HCT116 (cell line): ENCODE results near the gene CENPP.

Source experiments
- EZH2 ChIP-seq: fragments of 200-600 bp; sonication (generic); IDR thresholded peaks from 2 replicates; pipeline ENCODE4 v1.6.1; 2017; ENCODE audit warnings: antibody characterized with exemption, mixed run types
- EZH2phosphoT487 ChIP-seq: fragments of 200-600 bp; IDR thresholded peaks from 2 replicates; pipeline ENCODE4 v1.6.1; 2018; ENCODE audit warnings: antibody characterized with exemption, borderline replicate concordance
- JUND ChIP-seq: IDR thresholded peaks from 2 replicates; pipeline ENCODE4 v1.6.1; 2012
- POLR2A ChIP-seq: IDR thresholded peaks from 2 replicates; pipeline ENCODE4 v1.7.0; 2011; ENCODE audit warnings: borderline replicate concordance; ENCODE audit not compliant: insufficient read depth, insufficient read length; ENCODE audit errors: extremely low read depth
- POLR2AphosphoS5 ChIP-seq: IDR thresholded peaks from 2 replicates; pipeline ENCODE4 v1.6.1; 2011; ENCODE audit warnings: mild to moderate bottlenecking, low read depth, low read length, moderate library complexity
- RAD21 ChIP-seq: IDR thresholded peaks from 2 replicates; pipeline ENCODE4 v1.6.1; 2012; ENCODE audit warnings: low read depth, mild to moderate bottlenecking
- REST ChIP-seq: IDR thresholded peaks from 2 replicates; pipeline ENCODE4 v1.6.1; 2012; ENCODE audit warnings: low read depth
- SIN3A ChIP-seq: IDR thresholded peaks from 2 replicates; pipeline ENCODE4 v1.6.1; 2012; ENCODE audit warnings: low read depth
- YY1 ChIP-seq: IDR thresholded peaks from 2 replicates; pipeline ENCODE4 v1.6.1; 2011; ENCODE audit warnings: low read length, low read depth, moderate library complexity, mild to moderate bottlenecking; ENCODE audit not compliant: insufficient replicate concordance; ENCODE audit errors: extremely low read depth
- ZBTB33 ChIP-seq: IDR thresholded peaks from 2 replicates; pipeline ENCODE4 v1.6.1; 2011; ENCODE audit warnings: mild to moderate bottlenecking, low read length, moderate library complexity; ENCODE audit not compliant: insufficient replicate concordance; ENCODE audit errors: extremely low read depth
- ZNF274 ChIP-seq: fragments of 200-500 bp; sonication (Bioruptor generic); IDR thresholded peaks from 2 replicates; pipeline ENCODE4 v1.6.1; 2014; ENCODE audit warnings: mild to moderate bottlenecking, low read depth, low read length, inconsistent platforms
- TF ChIP-seq, protein P1 (sequence below), 3 experiments: fragments of 200-600 bp in 1 of 3; sonication (generic) in 1 of 3; IDR thresholded peaks in 2 of 3; conservative IDR thresholded peaks in 1 of 3; 2 replicates each; pipeline ENCODE4 v1.5.1; 2012 to 2017; ENCODE audit warnings: low read depth in 2 of 3, low read length in 2 of 3, antibody characterized with exemption in 1 of 3, borderline replicate concordance in 1 of 3, control low read depth in 1 of 3, mild to moderate bottlenecking in 1 of 3, mixed read lengths in 1 of 3, mixed run types in 1 of 3, moderate library complexity in 1 of 3; ENCODE audit not compliant: insufficient read depth in 1 of 3

GRCh38 chr9:92395617-92396016 lies 69.9 kb downstream of the CENPP start:
- TF ChIP-seq, protein P1, sequence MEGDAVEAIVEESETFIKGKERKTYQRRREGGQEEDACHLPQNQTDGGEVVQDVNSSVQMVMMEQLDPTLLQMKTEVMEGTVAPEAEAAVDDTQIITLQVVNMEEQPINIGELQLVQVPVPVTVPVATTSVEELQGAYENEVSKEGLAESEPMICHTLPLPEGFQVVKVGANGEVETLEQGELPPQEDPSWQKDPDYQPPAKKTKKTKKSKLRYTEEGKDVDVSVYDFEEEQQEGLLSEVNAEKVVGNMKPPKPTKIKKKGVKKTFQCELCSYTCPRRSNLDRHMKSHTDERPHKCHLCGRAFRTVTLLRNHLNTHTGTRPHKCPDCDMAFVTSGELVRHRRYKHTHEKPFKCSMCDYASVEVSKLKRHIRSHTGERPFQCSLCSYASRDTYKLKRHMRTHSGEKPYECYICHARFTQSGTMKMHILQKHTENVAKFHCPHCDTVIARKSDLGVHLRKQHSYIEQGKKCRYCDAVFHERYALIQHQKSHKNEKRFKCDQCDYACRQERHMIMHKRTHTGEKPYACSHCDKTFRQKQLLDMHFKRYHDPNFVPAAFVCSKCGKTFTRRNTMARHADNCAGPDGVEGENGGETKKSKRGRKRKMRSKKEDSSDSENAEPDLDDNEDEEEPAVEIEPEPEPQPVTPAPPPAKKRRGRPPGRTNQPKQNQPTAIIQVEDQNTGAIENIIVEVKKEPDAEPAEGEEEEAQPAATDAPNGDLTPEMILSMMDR (IDR thresholded peaks at IDR 0.05 in 2 of 3, conservative IDR thresholded peaks at IDR 0.05 in 1 of 3; ENCODE audit: borderline replicate concordance in 1 of 3, insufficient read depth in 1 of 3, low read depth in 2 of 3, low read length in 2 of 3), result no peak
- TF ChIP-seq EZH2 (no peak), REST (no peak), POLR2A (no peak), POLR2AphosphoS5 (no peak), SIN3A (no peak), ZNF274 (no peak), ZBTB33 (no peak), RAD21 (no peak), EZH2phosphoT487 (no peak), YY1 (no peak), JUND (no peak)
